Measurements from ENCODE around the gene METTL8. TPM values are rescaled to one million over a fixed set of nuclear protein-coding genes. Genes with fewer than 3 reads are reported as not detected.
"Not testable (repeated sequence)": the region's sequence is repeated elsewhere in the genome, so short reads cannot be mapped to it uniquely, and the experiment has no call there.

METTL8 gene
- total RNA-seq, 2 donors from 2014 or later, result 16.0 to 35.6 TPM

DNA sequence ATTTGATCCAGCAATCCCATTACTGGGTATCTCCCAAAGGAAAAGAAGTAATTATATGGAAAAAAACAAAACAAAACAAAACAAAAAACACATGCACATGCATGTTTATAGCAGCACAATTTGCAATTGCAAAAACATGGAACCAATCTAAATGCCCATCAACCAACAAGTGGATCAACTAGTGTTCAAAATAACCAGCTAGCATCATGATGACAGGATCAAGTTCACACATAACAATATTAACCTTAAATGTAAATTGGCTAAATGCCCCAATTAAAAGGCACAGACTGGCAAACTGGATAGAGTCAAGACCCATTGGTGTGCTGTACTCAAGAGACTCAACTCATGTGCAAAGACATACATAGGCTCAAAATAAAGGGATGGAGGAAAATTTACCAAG lies 55.9 kb downstream of the METTL8 start:
- not testable (repeated sequence) for H3K27me3 Mint-ChIP-seq; DNase-seq (ENCODE audit: low spot score); H3K27ac Mint-ChIP-seq; H3K4me3 Mint-ChIP-seq; ATAC-seq
- Mint-ChIP-seq H3K9me3 (peaks cover 16% of the 10 kb centered on the region), H3K36me3 (peaks cover 53% of the 10 kb centered on the region), H3K4me1 (ENCODE audit: low read depth in 2 of 2) (peaks cover 12 to 14% of the 10 kb centered on the region in 2 donors)

- peaks cover 14% of the 10 kb centered on the region for H3K9me3 Mint-ChIP-seq
- ATAC-seq (peak in 1 of 2 donors; percentile 69), DNase-seq (ENCODE audit: low spot score) (no peak)
- peaks cover 10% of the 10 kb centered on the region for H3K36me3 Mint-ChIP-seq
- H3K27ac Mint-ChIP-seq, result no peak overlapping the region
- H3K27me3 Mint-ChIP-seq, result no peaks in the 10 kb centered on the region
- peaks cover 0 to 3% of the 10 kb centered on the region in 2 donors for H3K4me1 Mint-ChIP-seq (ENCODE audit: low read depth in 2 of 2)
- H3K4me3 Mint-ChIP-seq, result no peak overlapping the region
These were observed 66.1 kb downstream of the METTL8 start for GRCh38 chr2:171367692-171368091.

DNA sequence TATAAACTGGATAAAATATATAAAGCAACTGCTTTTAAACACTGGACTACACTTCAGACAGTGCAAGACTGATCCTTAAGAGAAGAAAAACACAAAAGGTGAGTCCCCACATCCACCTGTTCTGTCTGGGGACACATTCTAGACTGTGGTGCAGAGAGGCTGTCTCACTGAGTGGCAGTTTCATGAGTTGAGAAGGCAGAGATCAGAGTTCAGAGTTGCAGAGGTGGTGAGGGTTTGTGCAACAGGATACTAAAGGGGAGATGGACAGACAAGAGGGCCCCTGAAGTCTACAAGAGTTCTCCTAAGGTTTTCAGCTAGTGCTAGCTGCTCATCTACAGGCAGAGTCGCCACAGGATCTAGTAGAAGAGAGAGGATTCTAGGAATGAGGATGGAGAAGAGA lies 68.0 kb downstream of the METTL8 start:
- H3K4me3 Mint-ChIP-seq, result no peak overlapping the region
- DNase-seq (ENCODE audit: low spot score) (no peak), ATAC-seq (no peak)
- peaks cover 10% of the 10 kb centered on the region for H3K36me3 Mint-ChIP-seq
- H3K4me1 Mint-ChIP-seq (ENCODE audit: low read depth in 2 of 2), result peaks cover 0 to 3% of the 10 kb centered on the region in 2 donors
- no peak overlapping the region for H3K27ac Mint-ChIP-seq
- no peaks in the 10 kb centered on the region for H3K27me3 Mint-ChIP-seq
- H3K9me3 Mint-ChIP-seq, result peaks cover 14% of the 10 kb centered on the region

- H3K4me3 Mint-ChIP-seq, result no peak overlapping the region
- no peaks in the 10 kb centered on the region for H3K27me3 Mint-ChIP-seq
- peaks cover 10% of the 10 kb centered on the region for H3K36me3 Mint-ChIP-seq
- H3K27ac Mint-ChIP-seq, result no peak overlapping the region
- peaks cover 14% of the 10 kb centered on the region for H3K9me3 Mint-ChIP-seq
- peaks cover 0 to 3% of the 10 kb centered on the region in 2 donors for H3K4me1 Mint-ChIP-seq (ENCODE audit: low read depth in 2 of 2)
- DNase-seq (ENCODE audit: low spot score) (no peak), ATAC-seq (no peak)
These were observed 68.6 kb downstream of the METTL8 start for GRCh38 chr2:171365232-171365631.

DNA sequence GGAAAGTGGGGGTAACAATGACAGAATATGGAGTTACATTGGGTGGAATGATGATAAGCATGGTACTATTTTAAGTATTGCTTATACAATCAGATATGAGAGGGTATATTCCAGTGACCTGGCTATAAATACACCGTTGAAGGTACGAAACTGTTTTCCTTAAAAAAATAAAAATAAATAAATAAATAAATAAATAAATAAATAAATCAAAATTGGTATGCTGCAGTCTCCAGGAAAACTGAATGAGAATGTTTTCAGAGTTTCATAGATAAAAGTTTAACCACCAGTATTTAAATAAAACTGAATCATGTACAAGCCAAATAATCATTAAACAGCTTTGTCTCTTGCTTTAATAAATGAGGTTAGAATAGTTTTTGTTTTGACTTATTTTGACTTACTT lies 71.4 kb downstream of the METTL8 start:
- no peak overlapping the region for H3K27ac Mint-ChIP-seq
- DNase-seq (ENCODE audit: low spot score) (no peak), ATAC-seq (no peak)
- H3K4me3 Mint-ChIP-seq, result no peak overlapping the region
- H3K36me3 Mint-ChIP-seq, result peaks cover 16% of the 10 kb centered on the region
- peaks cover 0 to 3% of the 10 kb centered on the region in 2 donors for H3K4me1 Mint-ChIP-seq (ENCODE audit: low read depth in 2 of 2)
- H3K9me3 Mint-ChIP-seq, result peaks cover 14% of the 10 kb centered on the region
- no peaks in the 10 kb centered on the region for H3K27me3 Mint-ChIP-seq

DNA sequence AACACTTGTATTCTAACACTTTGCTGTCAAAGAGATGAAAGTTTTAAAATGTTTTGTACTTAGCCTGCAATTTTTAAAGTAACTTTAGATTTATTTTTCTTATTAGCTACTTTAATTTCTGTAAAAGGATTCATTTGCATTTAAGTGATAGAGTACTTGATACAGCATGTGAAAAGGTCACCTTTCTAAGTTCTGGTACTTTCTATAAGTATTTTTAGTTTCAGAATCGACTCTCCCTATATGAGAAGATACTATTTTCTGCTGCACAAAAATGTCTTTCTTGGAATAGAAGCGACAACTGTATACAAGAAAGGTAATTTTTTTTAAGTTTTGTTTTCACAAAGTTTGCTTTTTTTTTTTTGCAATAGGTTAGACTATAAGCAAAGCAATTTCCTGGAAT lies 72.9 kb downstream of the METTL8 start:
- H3K4me1 Mint-ChIP-seq (ENCODE audit: low read depth in 2 of 2), result peaks cover 0 to 3% of the 10 kb centered on the region in 2 donors
- no peaks in the 10 kb centered on the region for H3K27me3 Mint-ChIP-seq
- no peak overlapping the region for H3K27ac Mint-ChIP-seq
- H3K4me3 Mint-ChIP-seq, result no peak overlapping the region
- peaks cover 3% of the 10 kb centered on the region for H3K9me3 Mint-ChIP-seq
- DNase-seq (ENCODE audit: low spot score), result no peak
- no peak for ATAC-seq
- H3K36me3 Mint-ChIP-seq, result peaks cover 16% of the 10 kb centered on the region

GRCh38 chr2:171353746-171354145 lies 80.0 kb downstream of the METTL8 start:
- not testable (repeated sequence) for H3K4me3 Mint-ChIP-seq; H3K27ac Mint-ChIP-seq; DNase-seq (ENCODE audit: low spot score); H3K9me3 Mint-ChIP-seq; H3K4me1 Mint-ChIP-seq (ENCODE audit: low read depth in 2 of 2); ATAC-seq; H3K27me3 Mint-ChIP-seq
- peaks cover 34% of the 10 kb centered on the region for H3K36me3 Mint-ChIP-seq

DNA sequence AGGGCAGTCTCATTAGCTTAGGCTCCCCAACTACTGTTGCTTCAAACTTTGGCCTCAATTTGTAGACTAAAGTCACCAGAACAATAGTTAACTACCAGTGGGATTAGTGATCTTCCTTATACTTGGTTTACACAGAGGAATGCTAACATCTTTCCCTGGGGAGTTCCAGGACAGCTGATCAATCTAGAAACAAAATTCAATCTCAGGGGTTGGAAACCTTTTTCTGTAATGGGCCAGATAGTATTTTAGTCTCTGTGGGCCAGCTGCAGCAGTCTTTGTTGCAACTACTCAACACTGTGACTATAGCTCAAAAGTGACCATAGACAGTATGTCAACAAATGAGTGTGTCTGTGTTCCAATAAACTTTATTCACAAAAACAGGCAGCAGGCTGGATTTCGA lies 85.7 kb downstream of the METTL8 start:
- Mint-ChIP-seq H3K36me3 (peaks cover 11% of the 10 kb centered on the region), H3K27me3 (no peaks in the 10 kb centered on the region), H3K4me3 (no peak overlapping the region), H3K27ac (no peak overlapping the region), H3K4me1 (ENCODE audit: low read depth in 2 of 2) (peaks cover 9 to 11% of the 10 kb centered on the region in 2 donors), H3K9me3 (peaks cover under 1% of the 10 kb centered on the region)
- ATAC-seq, result no peak
- no peak for DNase-seq (ENCODE audit: low spot score)

- Mint-ChIP-seq H3K36me3 (peaks cover 8% of the 10 kb centered on the region), H3K4me1 (ENCODE audit: low read depth in 2 of 2) (peaks cover 9 to 11% of the 10 kb centered on the region in 2 donors), H3K9me3 (no peaks in the 10 kb centered on the region), H3K27ac (no peak overlapping the region), H3K27me3 (no peaks in the 10 kb centered on the region), H3K4me3 (no peak overlapping the region)
- DNase-seq (ENCODE audit: low spot score) (no peak), ATAC-seq (no peak)
These were observed 86.2 kb downstream of the METTL8 start for GRCh38 chr2:171347591-171348032.

- H3K4me3 Mint-ChIP-seq, result no peak overlapping the region
- no peak overlapping the region for H3K27ac Mint-ChIP-seq
- H3K9me3 Mint-ChIP-seq, result no peaks in the 10 kb centered on the region
- DNase-seq (ENCODE audit: low spot score), result no peak
- H3K27me3 Mint-ChIP-seq, result no peaks in the 10 kb centered on the region
- peaks cover 9 to 11% of the 10 kb centered on the region in 2 donors for H3K4me1 Mint-ChIP-seq (ENCODE audit: low read depth in 2 of 2)
- H3K36me3 Mint-ChIP-seq, result peaks cover 4% of the 10 kb centered on the region
- ATAC-seq, result peak in 1 of 2 donors; percentile 24
These were observed 86.8 kb downstream of the METTL8 start for GRCh38 chr2:171346723-171347557.

GRCh38 chr2:171345971-171346722 lies 87.6 kb downstream of the METTL8 start:
- Mint-ChIP-seq H3K4me3 (no peak overlapping the region), H3K27ac (no peak overlapping the region)

DNA sequence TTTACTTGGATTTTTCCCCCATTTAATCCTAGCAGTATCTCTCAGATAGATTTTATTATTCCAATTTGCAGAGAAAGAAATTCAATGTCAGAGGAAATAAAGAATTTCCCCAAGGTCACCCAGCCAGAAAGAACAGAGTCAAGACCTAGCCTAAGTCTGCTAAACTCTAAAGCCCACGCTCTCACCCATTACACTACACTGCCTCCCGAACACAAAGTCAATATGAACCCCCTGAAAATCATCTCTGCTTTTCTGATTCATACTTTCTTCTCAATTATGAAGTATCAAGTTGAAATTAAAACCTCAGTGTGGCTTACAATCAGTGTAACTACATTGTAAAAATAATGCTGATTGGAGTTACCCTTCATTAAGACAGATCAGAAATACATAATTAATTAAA lies 89.6 kb downstream of the METTL8 start:
- Mint-ChIP-seq H3K9me3 (no peaks in the 10 kb centered on the region), H3K4me3 (no peak overlapping the region), H3K27ac (no peak overlapping the region), H3K4me1 (ENCODE audit: low read depth in 2 of 2) (peaks cover 9 to 11% of the 10 kb centered on the region in 2 donors), H3K36me3 (no peaks in the 10 kb centered on the region), H3K27me3 (no peaks in the 10 kb centered on the region)
- ATAC-seq, result no peak
- no peak for DNase-seq (ENCODE audit: low spot score)

More at GRCh38 chr2:171345971-171346722, 87.6 kb downstream of the METTL8 start:
- H3K36me3 Mint-ChIP-seq, result no peaks in the 10 kb centered on the region
- DNase-seq (ENCODE audit: low spot score) (no peak), ATAC-seq (no peak)
- peaks cover 9 to 11% of the 10 kb centered on the region in 2 donors for H3K4me1 Mint-ChIP-seq (ENCODE audit: low read depth in 2 of 2)
- no peaks in the 10 kb centered on the region for H3K27me3 Mint-ChIP-seq
- H3K9me3 Mint-ChIP-seq, result no peaks in the 10 kb centered on the region

GRCh38 chr2:171342067-171342413 lies 91.8 kb downstream of the METTL8 start:
- Mint-ChIP-seq H3K4me3 (no peak overlapping the region), H3K36me3 (no peaks in the 10 kb centered on the region), H3K27me3 (no peaks in the 10 kb centered on the region), H3K27ac (no peak overlapping the region), H3K9me3 (no peaks in the 10 kb centered on the region), H3K4me1 (ENCODE audit: low read depth in 2 of 2) (peaks cover 3 to 6% of the 10 kb centered on the region in 2 donors)
- no peak for DNase-seq (ENCODE audit: low spot score)
- no peak for ATAC-seq
